ENCODE measurements around the gene ENKD1.

The ENKD1 gene

DNA sequence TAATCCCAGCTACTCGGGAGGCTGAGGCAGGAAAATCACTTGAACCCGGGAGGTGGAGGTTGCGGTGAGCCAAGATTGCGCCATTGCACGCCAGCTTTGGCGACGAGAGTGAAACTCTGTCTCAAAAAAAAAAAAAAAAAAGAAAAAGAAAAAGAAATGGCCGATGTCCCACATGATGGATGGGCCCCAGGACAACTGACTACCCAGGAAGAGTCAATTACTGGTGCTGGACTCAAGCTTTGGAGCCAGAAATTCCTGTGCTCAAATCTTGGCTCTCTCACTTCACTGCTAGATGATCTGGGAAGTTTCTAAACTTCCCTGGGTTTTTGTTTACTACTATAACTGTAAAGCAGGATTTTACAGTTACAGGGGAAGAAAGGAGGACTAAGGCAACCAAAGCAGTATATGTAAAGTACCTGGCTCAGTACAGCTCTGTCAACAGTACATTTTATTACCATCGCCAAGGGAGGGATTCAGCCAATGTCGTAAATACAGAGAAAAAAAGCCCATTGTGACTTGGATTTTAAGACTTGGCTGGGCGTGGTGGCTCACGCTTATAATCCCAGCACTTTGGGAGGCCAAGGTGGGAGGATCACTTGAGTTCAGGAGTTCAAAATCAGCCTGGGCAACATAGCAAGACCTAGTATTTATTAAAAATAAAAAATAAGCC lies 11.9 kb upstream of the ENKD1 start:
- DNase-seq: no peak

GRCh38 chr16:67677712-67678111 lies 11.2 kb upstream of the ENKD1 start:
- DNase-seq: no peak

DNA sequence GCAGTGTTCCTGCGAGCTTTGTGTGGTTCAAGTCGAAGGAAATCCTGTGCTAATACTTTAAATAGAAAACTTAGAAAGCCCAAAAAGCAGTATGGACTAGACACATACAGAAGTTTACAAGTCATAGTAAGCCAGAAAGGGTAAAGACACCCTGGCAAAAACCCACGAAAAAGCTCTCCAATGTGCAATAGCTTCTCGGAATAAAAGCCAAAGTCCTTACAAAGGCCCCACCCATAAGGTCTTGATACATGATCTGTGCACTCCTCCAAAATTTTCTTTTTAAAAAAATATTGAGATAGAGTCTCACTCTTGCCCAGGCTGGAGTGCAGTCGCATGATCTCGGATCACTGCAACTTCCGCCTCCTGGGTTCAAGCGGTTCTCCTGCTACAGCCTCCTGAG lies 10.4 kb upstream of the ENKD1 start:
- DNase-seq: no peak

GRCh38 chr16:67676516-67676915 lies 10.0 kb upstream of the ENKD1 start:
- no peak for DNase-seq

DNA sequence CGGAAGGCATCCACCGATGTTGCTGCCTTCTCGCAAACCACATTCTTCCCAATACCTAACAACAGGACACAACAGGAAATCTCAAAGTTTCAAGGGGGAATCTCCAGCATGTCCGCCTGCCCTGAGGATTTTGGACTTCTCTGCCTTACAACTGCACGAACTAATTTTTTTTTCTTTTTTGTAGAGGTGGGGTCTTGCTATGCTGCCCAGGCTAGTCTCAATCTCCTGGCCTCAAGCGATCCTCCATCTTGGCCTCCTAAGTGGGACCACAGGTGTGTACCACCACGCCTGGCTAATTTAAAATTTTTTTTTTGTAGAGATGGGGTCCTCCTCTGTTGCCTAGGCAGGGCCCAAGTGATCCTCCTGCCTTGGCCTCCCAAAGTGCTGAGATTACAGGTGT lies 9.4 kb upstream of the ENKD1 start:
- no peak for DNase-seq

- DNase-seq: no peak
Measured at GRCh38 chr16:67675579-67675935, 9.0 kb upstream of the ENKD1 start.

DNA sequence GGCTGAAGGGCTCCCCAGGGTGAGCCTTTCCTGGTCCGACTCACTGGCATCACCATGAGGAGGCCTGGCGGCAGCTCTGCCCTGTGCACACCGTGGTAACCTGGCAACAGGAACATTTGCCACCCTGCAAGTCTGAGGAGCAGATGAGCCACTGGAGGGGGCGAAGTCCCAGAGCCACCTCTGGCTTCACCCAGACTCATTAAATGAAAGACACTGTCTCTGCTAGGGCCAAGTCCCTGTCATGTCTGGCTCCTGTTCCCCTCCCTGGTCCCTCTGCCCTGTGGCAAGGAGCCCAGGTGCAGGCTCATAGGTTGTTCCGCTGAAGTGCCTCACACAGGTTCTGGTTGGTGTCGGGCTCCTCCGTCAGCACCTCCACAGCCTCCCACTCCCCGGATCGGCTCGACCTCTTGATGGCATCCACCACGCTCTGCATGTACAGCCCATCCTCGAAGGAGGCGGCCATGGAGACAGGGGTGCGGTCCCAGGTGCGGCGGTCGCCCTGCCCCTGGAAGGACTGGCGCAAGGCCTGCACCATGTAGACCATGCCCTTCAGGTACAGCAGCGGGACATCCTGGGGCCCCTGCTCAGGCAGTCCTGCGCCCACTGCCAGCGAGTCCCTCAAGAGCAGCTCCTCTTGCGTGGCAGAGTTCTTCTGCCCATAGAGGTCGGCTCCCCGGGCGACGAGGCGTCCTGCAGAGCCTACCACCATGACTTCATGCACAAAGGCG lies 8.5 kb upstream of the ENKD1 start:
- DNase-seq: no peak

DNA sequence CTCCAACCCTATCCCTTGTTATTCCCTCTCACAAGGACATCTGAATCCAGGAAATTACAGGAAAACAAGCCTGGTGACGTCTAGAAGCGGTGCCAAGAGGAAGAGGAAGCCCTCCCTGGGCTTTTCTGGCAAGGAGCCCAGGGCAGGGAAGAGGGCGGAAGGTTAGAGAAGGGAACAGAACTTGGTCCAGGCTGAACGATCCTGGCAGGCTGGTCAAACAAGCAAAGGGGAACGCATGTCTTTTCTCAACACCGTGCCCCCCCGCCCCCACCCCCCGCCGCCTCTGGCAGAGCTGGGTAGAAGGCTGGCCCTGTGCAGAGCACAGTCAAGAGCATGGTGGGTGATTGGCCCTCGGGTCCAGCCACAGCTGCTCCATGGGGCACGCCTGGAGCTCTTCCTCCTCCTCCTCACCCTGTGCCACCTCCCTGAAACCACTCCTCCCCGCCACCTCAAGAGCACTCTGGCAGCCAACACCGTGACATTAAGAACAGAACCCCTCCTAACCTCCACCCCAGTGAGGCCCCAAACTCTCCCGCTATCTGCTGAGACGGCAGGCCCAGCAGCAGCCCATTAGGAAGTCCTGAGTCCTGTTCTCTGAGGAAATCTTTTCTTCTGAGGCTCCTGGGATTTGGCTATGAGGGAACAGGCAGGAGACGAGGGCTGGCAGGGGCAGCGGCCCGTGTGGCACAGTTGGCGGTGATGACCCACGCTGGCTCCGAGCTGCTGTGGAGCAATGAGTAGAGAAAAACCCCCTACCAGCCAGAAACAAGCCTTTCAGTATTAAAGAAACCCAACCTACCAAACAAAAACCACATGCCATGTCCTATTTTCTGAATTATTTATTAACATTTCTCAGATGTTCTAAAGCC lies 7.4 kb upstream of the ENKD1 start:
- DNase-seq: no peak

- DNase-seq: no peak
Measured at GRCh38 chr16:67672739-67673662, 6.5 kb upstream of the ENKD1 start.

DNA sequence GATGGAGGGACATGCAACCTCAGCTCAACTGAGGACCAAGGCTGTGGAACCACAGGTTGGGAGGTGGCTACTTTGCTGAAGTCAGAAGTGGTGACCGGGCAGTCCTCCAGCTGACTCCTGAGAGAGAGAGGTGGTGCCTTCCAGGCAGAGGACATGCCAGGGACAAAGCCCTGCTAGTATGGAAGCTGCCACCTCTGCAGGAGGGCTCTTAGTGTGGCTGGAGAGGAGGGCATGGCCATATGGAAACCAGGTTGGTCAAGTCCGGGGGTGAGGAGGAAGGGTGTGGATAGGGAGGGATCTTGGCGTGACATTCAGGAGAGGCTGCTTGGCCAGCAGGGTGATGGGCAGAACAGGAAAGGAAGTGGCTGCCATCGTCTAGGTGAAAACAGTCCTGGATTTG lies 5.8 kb upstream of the ENKD1 start:
- DNase-seq: no peak

- no peak for DNase-seq
Measured at GRCh38 chr16:67669499-67670101, 3.0 kb upstream of the ENKD1 start.

DNA sequence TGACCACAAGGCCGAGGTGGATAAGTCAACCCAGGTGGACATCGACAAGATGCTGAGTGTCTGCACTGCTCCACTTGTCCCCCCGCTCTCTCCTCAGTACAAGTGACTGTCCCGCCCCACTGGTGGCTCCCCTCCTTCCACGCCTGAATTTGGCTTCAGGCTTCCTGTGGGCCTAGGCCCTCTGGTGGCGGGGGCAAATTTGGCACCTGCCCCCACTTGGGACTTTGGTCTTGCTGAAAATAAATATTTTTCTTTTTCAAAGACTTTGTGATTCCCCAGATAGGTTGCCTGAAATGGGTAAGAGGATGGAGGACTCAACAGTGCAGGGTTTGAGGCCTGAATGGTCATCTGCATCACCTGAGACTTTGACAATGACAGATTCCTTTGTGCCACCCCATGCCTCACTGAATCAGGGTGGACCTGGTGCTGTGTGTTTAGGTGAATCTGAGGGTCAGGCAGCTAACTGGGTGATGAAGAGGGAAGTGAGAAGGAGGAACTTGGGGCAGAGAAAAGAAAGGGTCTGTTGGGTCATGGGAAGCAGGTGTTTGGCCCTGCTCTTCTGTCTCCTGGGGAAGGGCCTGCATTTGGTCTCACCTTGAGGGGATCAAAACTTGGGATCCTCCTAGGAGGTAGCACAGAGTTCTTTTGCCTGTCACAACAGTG lies 2.1 kb upstream of the ENKD1 start:
- DNase-seq: no peak

GRCh38 chr16:67667817-67668494 lies 1.4 kb upstream of the ENKD1 start:
- no peak for DNase-seq

GRCh38 chr16:67667453-67667816 lies 885 bp upstream of the ENKD1 start:
- DNase-seq: no peak

GRCh38 chr16:67666032-67666551 lies 458 bp downstream of the ENKD1 start:
- no peak for DNase-seq

DNA sequence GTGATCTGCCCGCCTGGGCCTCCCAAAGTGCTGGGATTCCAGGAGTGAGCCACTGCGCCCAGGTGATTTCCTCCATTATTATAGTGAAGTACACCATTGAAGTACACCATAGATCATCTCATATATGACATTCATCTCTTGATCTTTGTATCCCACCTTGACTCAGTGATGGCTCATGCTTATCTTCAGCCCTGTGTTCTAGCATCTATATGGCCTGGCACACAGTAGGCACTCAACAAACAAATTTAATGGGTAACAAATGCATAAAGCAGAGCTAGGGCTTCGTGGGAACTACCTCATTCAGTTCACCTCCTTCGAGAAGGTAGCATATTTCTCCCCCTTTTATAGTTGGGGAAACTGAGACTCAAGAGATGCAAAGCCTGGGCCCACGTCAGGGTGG lies 952 bp downstream of the ENKD1 start:
- DNase-seq: no peak

DNA sequence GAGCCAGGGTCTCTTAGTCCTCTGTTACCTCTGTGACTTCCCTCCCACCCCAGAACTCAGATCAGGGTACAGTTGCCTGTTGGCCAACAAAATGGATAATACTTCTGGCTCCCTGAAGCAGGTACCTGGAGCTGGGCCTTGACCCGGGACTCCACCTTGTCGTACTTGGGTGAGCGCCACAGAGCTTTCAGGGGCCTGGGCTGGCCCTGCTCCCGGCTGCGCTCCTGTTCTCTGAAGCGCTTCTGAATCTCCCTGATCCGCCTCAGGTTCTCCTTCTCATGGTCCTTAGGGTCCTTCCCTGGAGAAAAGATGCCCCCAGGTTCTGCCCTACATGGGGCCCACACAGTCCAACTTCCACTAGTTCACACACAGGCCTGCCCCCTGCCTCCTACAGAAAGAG lies 1.7 kb downstream of the ENKD1 start:
- no peak for DNase-seq

- DNase-seq: no peak
Measured at GRCh38 chr16:67664258-67664657, 2.3 kb downstream of the ENKD1 start.

GRCh38 chr16:67663877-67664222 lies 2.7 kb downstream of the ENKD1 start:
- DNase-seq: no peak

GRCh38 chr16:67663151-67663876 lies 3.2 kb downstream of the ENKD1 start:
- DNase-seq: no peak

DNA sequence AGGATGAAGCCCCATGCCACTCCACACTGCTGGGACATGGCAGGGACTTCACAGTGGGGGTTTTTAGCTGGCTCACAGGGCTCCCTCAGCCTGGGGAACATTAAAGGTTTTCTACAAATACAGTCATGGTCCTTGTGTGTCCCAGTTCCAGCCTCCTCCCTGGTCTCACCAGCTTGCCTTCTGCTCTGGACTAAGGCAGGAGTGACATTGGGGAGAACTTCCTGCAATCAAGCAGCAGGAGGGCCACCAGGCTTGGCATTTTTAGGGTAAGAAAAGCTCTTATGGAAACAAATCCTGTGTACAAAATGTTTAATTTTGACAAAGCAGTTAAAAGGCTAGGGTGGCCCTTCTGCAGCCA lies 3.9 kb downstream of the ENKD1 start:
- no peak for DNase-seq
